Embryonic facial prominence (tissue), 1 donor: ENCODE results near the gene NAPA.

Source experiments
- DNase-seq: peaks from one replicate; pipeline ENCODE4 v3.0.0-alpha.2; 2016; ENCODE audit errors: extremely low spot score

NAPA gene

DNA sequence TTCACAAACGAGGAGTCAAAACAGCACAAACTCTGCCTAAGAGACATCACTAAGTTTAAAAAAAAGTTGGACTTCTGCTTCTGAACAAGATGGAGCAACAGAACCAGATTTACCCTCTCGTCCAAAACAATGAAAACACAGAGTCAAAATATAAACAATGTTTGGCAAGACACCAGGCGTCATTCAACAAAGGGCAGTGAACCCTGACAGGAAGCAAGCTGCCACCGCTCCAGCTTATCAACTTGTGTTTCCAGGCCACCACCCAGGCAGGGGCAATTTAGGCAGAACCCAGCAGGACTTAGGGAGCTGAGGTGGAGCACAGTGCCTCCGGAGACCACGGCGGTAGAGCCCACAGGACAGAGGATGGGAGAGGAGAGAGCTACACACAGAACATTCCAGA is 8.6 kb upstream of the NAPA start:
- no peak for DNase-seq

DNA sequence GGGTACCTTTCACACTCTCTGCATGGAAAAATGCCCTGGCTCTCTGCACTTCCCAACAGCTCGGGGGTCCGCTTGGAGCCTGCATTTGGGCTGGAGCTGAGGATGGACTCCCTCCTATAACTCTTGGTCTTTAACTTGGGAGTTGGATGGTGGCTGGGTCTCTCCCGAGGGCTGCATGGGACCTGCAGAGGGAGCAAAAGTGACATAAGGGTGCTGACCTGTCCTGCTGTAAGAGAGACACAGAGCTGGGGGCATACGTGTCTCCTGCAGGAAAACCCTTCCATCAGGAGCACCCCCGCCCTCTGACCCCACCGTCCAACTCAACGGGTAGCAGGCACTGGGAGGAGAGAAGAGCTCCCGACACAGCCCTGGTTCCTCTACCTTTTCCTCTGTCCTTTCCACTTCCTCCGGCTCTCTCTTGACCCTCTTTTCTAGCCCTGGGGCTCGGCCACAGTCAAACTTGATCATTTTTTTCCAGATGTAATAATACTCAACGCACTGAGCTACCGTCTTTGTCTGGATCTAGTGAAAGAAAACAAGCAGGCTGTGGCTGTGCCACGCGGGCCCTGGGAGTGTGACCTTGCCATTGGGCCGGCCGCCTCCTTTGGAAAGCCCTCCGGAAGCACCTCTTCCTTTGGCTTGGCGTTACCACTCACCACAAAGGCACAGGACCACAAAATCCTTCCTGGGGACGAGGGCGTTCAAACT is 6.8 kb upstream of the NAPA start:
- no peak for DNase-seq

DNA sequence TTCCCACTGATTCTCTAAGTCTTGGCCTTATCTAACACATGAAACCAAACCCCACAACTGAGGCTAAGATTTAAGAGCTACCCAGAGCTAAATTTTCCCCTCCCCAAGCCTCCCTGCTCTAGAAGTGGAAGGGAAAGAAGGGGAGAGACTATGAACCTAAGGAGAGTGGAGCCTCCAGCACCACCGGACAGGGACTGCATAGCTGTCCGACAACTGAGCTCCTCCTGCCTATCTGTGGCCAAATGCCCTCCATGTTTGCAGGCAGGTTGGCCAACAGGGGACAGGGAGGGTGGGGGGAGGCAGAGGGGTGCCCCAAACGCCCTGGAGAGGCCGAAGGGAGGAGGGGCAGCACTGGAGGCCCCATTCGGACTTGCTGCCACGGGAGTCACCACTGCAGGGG is 6.0 kb upstream of the NAPA start:
- DNase-seq, result no peak

DNA sequence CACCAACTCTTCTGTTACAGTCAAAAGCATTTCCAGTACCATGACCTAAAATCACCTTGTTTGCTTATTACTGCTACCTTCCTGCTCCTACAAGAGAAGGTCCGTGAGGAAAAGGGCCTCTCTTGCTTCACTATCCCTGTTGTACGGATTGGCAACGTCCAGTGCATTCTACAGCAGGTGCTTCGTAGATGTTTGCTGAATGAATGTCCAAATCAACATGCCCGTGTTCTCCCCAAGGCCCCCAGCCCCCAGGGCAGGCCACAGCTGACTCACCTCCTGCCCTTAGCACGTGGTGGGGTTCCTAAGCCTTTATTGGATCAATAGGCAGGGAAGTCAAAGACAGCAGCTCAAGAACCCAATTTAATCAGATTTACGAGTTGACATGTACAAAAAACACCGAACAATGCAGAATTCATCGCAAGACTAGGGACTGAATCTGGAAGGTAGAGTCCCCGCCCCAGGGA is 5.5 kb upstream of the NAPA start:
- no peak for DNase-seq

DNA sequence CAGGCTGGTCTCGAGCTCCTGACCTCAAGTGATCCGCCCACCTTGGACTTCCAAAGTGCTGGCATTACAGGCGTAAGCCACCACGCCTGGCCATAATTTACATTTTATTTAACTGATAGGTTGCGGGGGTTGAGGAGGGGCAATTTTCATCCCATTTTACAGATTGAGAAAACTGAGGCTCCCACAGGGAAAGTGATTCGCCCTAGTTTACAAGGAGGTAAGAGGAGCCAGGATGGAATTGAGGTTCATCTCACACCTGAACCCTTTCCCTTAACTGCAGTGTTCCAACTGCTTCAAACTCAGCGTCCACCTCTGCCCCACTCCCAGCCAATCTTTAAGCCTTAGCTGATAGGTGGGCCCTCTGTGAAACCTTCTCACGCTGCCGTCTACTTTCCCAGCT is 4.0 kb upstream of the NAPA start:
- no peak for DNase-seq

DNA sequence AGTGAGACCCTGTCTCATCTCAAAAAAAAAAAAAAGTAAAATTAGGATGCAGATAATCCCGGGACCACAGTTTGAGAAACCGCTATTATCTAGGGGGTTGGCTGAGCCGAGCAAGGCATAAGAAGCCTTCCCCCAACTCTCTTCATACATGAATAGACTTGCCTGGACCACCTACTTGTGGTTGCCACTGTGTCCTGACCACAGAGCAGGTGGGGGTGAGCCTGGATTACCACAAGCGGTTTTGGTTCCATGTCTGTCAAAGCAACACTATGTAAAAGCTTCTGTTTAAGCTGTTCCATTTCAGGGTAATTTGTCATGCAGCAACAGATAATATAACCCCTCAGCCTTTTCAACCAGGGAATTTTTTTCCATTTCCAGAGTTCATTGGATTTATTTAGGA is 3.3 kb upstream of the NAPA start:
- DNase-seq, result no peak

DNA sequence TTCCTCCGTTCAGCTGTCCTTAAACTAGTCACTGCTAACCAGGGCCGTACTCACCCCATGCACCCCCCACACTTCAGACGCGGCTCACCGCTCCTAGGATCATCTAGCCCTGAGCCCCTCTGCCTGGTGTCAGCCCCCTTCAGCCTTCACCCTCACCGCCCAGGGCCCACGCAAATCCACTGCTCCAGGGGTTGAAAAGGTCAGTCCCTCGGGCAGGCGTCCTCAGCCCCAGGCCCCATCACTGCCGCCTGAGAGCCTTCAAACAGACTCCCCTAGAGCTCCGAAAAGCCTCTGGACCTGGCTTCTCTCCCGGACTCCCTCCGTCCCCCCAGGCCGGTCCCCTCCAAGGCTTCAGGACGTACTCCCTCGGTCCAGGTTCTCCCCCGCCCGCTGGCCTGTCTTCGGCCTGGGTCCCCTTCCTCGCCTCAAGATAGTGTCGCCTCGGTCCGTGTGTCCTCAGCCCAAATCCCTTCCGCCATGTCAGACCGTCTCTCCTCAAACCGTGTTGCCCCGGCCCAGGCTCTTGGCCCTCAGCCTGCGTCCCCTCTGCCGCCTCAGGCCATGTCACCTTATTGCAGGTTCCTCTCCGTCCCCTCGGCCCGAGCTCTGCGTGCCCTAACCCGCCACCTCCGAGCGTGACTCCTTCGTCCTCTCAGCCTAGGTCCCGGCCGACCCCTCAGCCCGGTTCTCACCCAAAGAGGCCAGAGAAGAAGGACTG is 553 bp downstream of the NAPA start:
- no peak for DNase-seq

DNA sequence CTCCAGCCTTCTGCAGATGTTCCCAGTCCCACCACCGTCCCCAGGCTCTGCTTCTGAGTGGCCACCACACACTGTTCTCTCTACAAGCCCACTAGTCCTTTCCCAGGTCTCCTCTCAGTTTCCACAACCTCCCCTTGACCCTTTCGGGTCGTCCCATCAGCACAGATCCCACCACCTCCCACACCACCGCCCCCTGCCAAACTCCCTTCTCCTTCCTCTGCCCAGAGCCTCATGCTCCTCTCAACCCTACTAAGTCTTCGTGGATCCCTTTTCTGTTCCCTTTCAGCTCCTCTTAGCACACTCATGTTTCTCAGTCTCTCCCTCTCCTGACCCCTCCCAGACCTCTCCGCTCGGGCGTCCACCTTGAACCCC is 1.9 kb downstream of the NAPA start:
- DNase-seq, result no peak

DNA sequence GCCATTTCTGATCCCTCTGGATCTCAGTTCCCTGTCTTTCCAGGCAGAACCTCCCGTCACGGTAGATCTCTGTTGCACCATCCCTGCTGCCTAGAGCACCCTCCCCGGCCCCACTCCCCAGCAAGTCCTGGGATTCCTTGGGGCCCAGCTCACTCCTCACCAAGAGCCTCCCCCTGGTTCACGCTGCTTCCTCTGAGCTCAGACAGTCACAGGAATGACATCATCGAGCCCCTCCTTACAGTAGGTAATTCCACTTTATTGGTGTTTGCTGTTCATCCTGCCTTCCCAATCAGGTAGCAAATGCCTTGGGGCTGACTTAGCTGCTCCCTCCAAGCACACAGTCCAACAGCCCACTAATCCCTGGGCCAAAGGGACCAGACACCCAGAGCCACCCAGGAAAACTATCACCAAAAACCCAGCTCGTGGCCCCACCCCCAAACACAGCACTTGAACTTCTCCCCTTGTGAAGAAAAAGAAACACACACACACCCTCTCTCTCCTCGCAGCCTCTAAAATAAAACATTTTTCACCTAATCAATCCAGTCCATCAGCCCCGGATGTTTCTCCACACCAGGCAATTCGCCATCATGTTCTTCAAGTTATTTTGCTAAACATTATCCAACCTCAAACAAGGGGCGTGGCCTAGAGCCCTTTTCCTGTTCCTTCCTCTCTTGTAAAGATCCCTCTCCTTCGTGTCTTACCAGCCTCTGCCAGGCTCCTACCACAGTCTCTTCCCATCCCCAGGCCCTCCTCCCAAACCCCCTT is 2.5 kb downstream of the NAPA start:
- DNase-seq, result no peak

DNA sequence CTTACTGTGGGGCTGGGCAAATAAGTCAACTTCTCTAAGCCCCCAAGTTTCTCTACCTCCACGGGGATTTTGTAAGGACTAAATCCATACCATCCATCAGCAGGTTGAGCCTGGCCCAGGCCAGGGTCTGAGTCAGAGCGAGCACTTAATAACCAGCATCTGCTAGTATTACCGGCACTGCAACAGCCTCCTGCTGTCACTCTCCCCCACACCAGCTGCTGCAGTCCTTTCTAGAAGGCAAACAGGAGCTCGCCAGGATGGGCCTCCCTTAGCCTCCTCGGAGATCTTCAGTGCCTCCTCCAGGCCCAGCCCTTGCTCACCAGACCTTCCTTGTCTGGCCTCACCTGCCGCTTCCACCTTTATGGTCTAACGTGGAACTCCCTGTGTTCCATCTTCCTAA is 3.2 kb downstream of the NAPA start:
- no peak for DNase-seq

DNA sequence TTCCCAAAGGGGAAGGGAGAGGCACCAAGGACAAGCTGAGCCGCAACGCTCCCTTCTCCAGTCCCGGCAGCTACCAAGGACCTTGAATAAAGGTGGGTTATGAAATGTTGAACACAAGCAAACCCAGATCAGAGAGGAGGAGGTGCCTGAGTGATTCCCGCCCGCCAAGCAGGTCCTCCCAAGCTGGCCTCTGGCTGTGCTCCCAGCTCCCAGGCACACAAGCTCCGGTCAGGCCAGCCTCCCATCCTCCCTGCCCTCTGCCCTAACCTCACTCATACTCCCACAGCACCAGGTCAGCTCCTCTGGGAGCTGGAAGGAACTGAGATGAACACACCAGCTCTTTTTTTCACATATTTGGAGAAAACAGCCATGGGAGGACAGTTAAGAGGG is 3.7 kb downstream of the NAPA start:
- no peak for DNase-seq

DNA sequence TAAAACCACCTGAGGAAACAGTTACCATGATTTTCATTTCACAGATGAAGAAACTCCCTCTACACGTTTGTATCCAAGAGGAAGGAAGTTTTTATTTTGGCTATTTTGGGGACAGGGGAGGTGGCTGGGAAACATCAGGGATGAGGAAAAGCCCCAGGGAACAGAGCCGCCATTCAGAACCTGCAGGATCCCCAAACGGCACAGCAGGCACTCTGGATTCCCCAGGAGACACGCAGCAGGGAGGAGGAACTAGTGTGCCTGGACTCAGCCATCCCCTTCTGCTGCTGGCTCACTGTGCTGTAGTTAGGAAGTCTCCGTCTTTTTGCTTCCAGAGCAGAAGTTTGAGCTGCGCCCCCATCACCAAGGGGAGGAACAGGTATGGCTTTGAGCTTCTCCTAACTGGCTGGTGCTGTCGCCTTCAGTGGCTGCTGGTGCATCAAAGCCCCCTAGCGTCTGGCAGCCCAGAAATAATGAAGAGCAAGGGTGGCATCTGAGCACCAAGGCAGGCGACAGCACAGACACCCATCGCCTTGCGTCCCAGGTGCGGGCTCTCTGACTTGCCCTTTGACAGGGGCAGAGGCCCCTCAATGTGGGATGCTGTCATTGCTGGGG is 4.2 kb downstream of the NAPA start:
- DNase-seq, result no peak

DNA sequence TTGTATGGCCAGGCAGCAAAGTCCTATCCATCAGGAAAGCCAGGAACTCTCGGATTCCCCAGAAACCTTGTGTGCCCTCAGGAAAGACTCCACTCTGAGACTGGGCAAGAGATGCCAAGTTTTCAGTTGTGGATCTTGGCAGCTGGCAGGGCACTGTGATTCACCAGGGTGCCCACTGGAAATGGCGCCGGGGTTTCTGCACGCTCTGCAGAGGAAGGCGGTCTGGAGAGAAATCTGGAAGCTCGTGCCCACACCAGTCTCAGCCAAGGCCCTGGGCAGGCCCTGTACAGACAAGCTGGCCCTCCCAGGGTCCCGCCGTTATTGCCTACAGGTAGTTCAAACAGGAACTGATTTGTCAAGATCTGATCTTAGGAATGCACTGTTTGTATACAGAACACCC is 4.9 kb downstream of the NAPA start:
- DNase-seq, result no peak

DNA sequence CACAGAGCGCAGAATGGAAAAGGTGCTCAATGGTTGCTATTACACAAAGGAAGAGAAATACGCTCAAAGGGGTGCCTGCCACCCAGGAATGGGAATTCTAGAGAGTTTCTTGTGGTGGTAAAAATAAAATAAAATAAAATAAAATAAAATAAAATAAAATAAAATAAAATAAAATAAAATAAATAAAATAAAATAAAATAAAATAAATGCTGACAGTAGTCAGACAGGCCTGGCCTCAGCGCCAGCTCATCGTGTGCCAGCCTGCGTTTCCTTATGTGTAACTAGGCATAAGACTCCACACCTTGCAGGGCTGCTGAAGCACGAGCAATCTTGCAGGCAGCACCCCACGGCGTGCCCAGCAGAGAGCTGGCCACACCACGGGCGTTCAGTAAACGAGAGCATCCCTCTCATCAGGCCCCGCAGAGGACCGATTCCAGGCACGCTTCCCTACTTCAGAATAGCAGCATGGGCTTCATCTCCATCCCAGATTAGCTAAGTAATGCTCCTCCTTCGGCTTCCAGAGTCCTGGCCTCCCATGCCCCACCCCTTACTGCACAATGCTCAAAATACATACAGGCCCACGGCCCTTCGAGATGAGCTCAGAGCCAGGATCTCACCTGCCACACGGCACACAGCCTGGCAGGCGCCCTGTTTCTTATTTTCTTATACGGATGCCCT is 5.6 kb downstream of the NAPA start:
- no peak for DNase-seq

DNA sequence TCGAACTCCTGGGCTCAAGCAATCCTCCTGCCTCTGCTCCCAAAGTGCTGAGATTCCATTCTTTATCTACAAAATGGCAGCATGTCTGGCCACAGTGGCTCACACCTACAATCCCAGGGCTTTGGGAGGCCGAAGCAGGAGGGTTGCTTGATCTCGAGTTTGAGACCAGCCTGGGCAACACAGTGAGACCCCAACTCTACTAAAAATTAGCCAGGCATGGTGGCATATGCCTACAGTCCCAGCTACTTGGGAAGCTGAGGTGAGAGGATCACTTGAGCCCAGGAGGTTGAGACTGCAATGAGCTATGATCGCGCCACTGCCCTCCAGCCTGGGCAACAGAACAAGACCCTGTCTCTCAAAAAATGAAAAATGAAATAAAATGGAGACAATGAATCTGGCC is 6.1 kb downstream of the NAPA start:
- DNase-seq, result no peak

DNA sequence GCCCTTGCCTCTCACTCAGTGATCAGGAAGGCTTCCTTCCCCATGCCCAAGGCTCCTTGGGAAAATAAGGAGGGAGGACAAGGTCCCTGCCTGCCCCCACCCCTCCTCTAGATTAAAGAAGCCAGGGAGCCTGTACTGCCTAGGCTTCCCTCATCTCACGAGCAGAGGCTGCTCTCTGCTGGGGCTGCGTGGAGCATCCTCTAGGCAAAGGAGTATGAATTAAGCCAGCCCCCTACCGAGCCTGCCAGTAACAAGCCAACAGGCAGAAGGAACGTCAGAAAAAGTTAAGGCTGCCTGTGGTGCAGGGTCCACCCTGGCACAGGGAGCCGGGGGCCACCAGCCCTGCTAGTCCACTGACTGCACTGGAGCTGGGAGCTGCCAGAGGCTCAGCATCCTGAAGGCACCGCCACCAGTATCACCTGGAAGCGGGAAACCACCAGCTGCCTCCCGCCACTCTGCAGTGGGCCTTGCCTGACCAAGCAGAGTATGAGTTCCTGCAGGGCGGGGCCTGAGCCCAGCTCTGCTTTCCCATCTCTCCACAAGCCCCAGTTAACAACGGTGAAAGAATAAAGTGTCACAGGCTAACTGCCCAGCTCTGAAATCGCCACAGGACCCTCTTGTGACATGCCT is 6.8 kb downstream of the NAPA start:
- DNase-seq, result no peak

DNA sequence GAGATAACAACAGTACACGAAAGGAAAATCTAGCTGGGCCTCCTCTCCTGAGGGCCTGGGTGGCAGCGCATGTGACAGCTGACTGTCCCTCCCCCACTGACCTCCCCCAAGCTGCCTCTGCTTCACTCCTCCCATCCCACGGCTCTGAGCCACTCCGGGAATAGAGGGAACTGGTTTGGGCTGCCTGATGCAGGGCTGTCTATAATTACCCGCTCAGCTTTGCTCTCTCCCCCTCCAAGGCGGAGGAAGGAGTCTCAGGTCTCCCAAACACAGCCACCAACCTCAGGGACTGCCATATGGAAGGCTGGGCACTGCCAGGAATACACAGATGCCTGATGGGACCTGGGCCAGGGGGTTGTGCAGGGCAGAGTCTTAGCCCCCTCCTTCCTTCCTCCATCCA is 7.9 kb downstream of the NAPA start:
- DNase-seq, result no peak

DNA sequence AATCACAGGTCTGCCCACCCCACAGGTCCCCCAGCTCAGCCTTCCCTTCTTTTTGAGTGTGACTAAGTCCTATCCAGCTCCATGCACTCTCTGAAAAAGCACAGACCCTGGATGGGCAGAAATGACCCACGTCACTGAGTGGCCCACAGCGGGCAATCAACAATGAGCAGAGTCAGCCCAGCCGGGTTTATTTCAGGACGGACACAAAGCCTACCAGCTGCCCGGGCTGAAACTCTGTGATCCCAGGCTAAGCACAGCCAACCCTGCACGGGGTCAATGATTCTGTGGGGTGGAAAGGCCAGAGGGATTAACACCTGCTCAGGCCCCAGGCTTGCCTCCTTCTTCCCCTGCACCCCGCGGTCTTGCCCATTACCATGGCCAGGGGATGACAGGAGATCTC is 8.4 kb downstream of the NAPA start:
- DNase-seq, result no peak

DNA sequence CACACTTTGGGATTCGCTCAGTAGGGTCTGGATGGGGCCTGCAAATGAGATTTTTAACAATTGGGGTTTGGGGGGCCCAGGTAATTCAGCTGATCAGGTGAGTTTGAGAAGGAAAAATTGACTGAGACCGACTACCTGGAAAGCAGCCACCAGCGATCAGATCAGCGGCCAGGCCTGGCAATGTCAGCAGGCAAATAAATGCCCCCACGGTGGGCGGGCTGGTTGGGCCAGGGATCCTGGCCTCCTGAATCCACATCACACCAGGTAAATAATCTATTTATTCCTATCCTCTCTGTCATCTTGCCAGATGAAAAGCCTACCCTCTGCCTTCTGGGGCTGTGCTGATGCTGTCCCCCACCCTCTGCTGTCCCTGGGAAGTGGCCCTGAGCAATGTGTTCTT is 9.4 kb downstream of the NAPA start:
- no peak for DNase-seq

DNA sequence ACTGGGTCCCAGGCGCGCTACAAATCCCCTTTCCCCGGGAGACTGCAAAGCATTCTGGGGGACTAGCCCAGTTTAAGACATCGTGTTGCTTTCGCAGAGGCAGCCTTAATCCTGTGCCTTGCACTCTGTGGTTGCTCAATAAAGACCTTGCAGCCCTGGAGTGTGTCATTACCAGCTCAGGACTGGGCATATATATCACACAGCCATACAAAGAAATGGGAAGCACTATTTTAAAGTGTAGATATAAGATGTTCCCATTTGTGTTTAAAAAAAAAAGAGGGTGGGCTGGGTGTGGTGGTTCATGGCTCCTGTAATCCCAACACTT is 11.1 kb downstream of the NAPA start:
- DNase-seq, result no peak

DNA sequence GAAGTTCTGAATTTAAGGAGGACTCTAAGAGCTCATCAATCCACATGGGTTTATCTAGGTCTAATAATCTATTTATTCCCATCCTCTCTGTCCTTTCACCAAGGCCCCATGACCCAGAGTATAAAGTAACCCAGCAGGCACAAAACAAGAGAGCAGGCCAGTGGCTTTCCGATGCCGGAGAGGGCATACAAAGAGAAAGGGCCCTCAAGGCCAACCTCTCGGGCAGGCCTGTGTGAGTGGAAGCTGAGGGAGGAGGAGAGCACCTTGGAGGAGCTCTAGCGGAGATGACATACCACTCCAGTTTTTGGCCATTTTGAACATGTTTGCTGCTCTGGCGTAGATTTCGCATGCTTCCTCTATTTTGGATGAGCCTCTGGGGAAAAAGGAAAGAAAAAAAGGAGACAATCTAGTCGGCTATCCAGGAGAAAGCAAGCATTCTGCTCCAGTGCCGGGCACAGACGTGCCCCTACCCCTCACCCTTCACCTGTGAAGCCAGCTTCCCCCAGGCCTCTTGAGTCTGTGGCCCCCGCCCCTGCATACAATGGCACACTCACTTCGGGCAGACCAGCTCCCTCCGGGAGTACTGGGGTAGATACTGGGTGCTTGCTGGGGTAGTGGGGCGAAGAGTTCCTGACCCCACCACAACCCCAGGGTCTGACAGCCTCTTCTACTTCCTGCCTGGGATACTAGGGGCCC is 11.6 kb downstream of the NAPA start:
- no peak for DNase-seq
